Measurements from ENCODE around the gene MGLL. TPM values are rescaled to one million over a fixed set of nuclear protein-coding genes. Genes with fewer than 3 reads are reported as not detected.

The MGLL gene
- total RNA-seq, 1 experiment from 2014 or later = 42.4 TPM

DNA sequence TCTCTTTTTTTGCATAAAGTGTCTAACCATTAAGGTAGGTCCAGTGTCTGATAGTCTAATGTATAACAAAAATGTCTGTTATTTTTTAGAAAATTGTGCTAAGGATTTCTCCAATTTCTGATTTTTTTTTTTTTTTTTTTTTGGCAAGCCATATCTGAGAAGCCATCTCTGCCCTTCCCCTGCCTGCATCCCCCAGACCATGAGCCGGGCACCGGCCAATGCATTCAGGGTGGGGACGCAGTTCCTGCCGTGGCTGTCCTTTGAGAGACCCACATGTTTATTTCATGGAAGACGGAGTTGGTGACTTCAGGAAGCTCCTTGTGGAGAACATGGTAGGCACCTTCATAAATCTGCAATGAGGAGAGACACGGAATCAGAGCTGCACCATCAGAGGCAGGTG lies 130.3 kb downstream of the MGLL start:
- CTCF ChIA-PET = interaction anchor here (1.8 to 2.2 kb wide), 2 partner anchors 140 to 268 kb away, joined by 14 to 30 read pairs; no protein-coding TSS in a partner anchor
- Mint-ChIP-seq H3K4me3 (ENCODE audit: low read depth, unreplicated experiment) (no peak overlapping the region), H3K9me3 (ENCODE audit: low read depth, unreplicated experiment) (no peaks in the 10 kb centered on the region), H3K27me3 (ENCODE audit: unreplicated experiment) (no peaks in the 10 kb centered on the region), H3K27ac (ENCODE audit: unreplicated experiment) (no peak overlapping the region), H3K4me1 (ENCODE audit: low read depth, unreplicated experiment) (no peaks in the 10 kb centered on the region), H3K36me3 (ENCODE audit: insufficient read depth, unreplicated experiment) (peaks cover 7% of the 10 kb centered on the region)
- no TSS peak for BruUV-seq (replicated peaks)
- intact Hi-C loops (cut with micrococcal nuclease; ENCODE audit: unreplicated experiment) = loop anchor here (2.0 to 5.0 kb wide), 4 partner anchors 75 to 279 kb away; no protein-coding TSS in a partner anchor
- DNase-seq = no peak
- TF ChIP-seq, protein P1, sequence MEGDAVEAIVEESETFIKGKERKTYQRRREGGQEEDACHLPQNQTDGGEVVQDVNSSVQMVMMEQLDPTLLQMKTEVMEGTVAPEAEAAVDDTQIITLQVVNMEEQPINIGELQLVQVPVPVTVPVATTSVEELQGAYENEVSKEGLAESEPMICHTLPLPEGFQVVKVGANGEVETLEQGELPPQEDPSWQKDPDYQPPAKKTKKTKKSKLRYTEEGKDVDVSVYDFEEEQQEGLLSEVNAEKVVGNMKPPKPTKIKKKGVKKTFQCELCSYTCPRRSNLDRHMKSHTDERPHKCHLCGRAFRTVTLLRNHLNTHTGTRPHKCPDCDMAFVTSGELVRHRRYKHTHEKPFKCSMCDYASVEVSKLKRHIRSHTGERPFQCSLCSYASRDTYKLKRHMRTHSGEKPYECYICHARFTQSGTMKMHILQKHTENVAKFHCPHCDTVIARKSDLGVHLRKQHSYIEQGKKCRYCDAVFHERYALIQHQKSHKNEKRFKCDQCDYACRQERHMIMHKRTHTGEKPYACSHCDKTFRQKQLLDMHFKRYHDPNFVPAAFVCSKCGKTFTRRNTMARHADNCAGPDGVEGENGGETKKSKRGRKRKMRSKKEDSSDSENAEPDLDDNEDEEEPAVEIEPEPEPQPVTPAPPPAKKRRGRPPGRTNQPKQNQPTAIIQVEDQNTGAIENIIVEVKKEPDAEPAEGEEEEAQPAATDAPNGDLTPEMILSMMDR (IDR thresholded peaks at IDR 0.05; ENCODE audit: unreplicated experiment) = no peak

GRCh38 chr3:127691489-127691888 lies 130.8 kb downstream of the MGLL start:
- CTCF ChIA-PET = interaction anchor here (0.6 to 2.2 kb wide), 12 partner anchors 9 to 1717 kb away, joined by 3 to 30 read pairs (median 4); partner anchors contain the start of gene TPRA1
- BruUV-seq (replicated peaks) = no TSS peak
- TF ChIP-seq, protein P1 (IDR thresholded peaks at IDR 0.05; ENCODE audit: unreplicated experiment) = no peak
- no peak overlapping the region for H3K4me3 Mint-ChIP-seq (ENCODE audit: low read depth, unreplicated experiment)
- H3K36me3 Mint-ChIP-seq (ENCODE audit: insufficient read depth, unreplicated experiment) = peaks cover 7% of the 10 kb centered on the region
- intact Hi-C loops (cut with micrococcal nuclease; ENCODE audit: unreplicated experiment) = loop anchor here (2.0 to 5.0 kb wide), 4 partner anchors 76 to 279 kb away; no protein-coding TSS in a partner anchor
- no peak overlapping the region for H3K27ac Mint-ChIP-seq (ENCODE audit: unreplicated experiment)
- no peaks in the 10 kb centered on the region for H3K9me3 Mint-ChIP-seq (ENCODE audit: low read depth, unreplicated experiment)
- no peaks in the 10 kb centered on the region for H3K27me3 Mint-ChIP-seq (ENCODE audit: unreplicated experiment)
- H3K4me1 Mint-ChIP-seq (ENCODE audit: low read depth, unreplicated experiment) = no peaks in the 10 kb centered on the region
- no peak for DNase-seq

GRCh38 chr3:127690823-127691452 lies 131.4 kb downstream of the MGLL start:
- H3K27me3 Mint-ChIP-seq (ENCODE audit: unreplicated experiment) = no peaks in the 10 kb centered on the region
- CTCF ChIA-PET = interaction anchor here (0.6 to 2.2 kb wide), 13 partner anchors 8 to 1717 kb away, joined by 3 to 30 read pairs (median 4); partner anchors contain the start of gene TPRA1
- BruUV-seq (replicated peaks) = no TSS peak
- intact Hi-C loops (cut with micrococcal nuclease; ENCODE audit: unreplicated experiment) = loop anchor here (1.0 to 5.0 kb wide), 5 partner anchors 76 to 280 kb away; no protein-coding TSS in a partner anchor
- H3K27ac Mint-ChIP-seq (ENCODE audit: unreplicated experiment) = no peak overlapping the region
- TF ChIP-seq, protein P1 (IDR thresholded peaks at IDR 0.05; ENCODE audit: unreplicated experiment) = peak; percentile 75
- H3K36me3 Mint-ChIP-seq (ENCODE audit: insufficient read depth, unreplicated experiment) = peaks cover 7% of the 10 kb centered on the region
- H3K4me1 Mint-ChIP-seq (ENCODE audit: low read depth, unreplicated experiment) = no peaks in the 10 kb centered on the region
- peak; percentile 81 for DNase-seq
- no peak overlapping the region for H3K4me3 Mint-ChIP-seq (ENCODE audit: low read depth, unreplicated experiment)
- no peaks in the 10 kb centered on the region for H3K9me3 Mint-ChIP-seq (ENCODE audit: low read depth, unreplicated experiment)

- no peak overlapping the region for H3K27ac Mint-ChIP-seq (ENCODE audit: unreplicated experiment)
- no peak overlapping the region for H3K4me3 Mint-ChIP-seq (ENCODE audit: low read depth, unreplicated experiment)
- no peaks in the 10 kb centered on the region for H3K27me3 Mint-ChIP-seq (ENCODE audit: unreplicated experiment)
- TF ChIP-seq, protein P1 (IDR thresholded peaks at IDR 0.05; ENCODE audit: unreplicated experiment) = no peak
- peak; percentile 50 for DNase-seq
- CTCF ChIA-PET = interaction anchor here (0.8 to 2.2 kb wide), 5 partner anchors 99 to 270 kb away, joined by 3 to 14 read pairs (median 3); partner anchors contain the start of gene TPRA1
- H3K4me1 Mint-ChIP-seq (ENCODE audit: low read depth, unreplicated experiment) = no peaks in the 10 kb centered on the region
- no TSS peak for BruUV-seq (replicated peaks)
- no peaks in the 10 kb centered on the region for H3K9me3 Mint-ChIP-seq (ENCODE audit: low read depth, unreplicated experiment)
- peaks cover 7% of the 10 kb centered on the region for H3K36me3 Mint-ChIP-seq (ENCODE audit: insufficient read depth, unreplicated experiment)
- intact Hi-C loops (cut with micrococcal nuclease; ENCODE audit: unreplicated experiment) = loop anchor here (1.0 to 5.0 kb wide), 5 partner anchors 77 to 281 kb away; no protein-coding TSS in a partner anchor
Observed at GRCh38 chr3:127690106-127690505, 132.2 kb downstream of the MGLL start.
